OCI-LY1 (cell line): ENCODE results near the gene COLGALT1.
A peak's percentile ranks its signal among the peaks of the same experiment; 100 is the strongest.
"Not testable (repeated sequence)": the region's sequence is repeated elsewhere in the genome, so short reads cannot be mapped to it uniquely, and the experiment has no call there.

Source experiments
- H2AFZ ChIP-seq: fragments of 200-600 bp; sonication (generic), shearing (Covaris generic); 2 replicates; pipeline ENCODE4 v1.6.0; 2014; ENCODE audit warnings: antibody characterized with exemption, mild to moderate bottlenecking, low read length
- H3F3A ChIP-seq: fragments of 200-600 bp; sonication (generic), shearing (Covaris generic); 2 replicates; pipeline ENCODE4 v1.6.0; 2014; ENCODE audit warnings: mild to moderate bottlenecking, antibody characterized with exemption, low read length, moderate library complexity; ENCODE audit not compliant: insufficient read depth
- H3K27ac ChIP-seq: fragments of 200-600 bp; sonication (generic); 2 replicates; pipeline ENCODE4 v1.5.1; 2014; ENCODE audit warnings: low read length, mixed run types, mild to moderate bottlenecking, low read depth; ENCODE audit not compliant: poor library complexity, severe bottlenecking
- H3K27me3 ChIP-seq: fragments of 200-600 bp; sonication (generic); 2 replicates; pipeline ENCODE4 v1.6.0; 2014; ENCODE audit warnings: antibody characterized with exemption, mild to moderate bottlenecking, low read length, moderate library complexity; ENCODE audit not compliant: insufficient read depth
- H3K36me3 ChIP-seq: fragments of 200-600 bp; sonication (generic); 2 replicates; pipeline ENCODE4 v1.6.1; 2014; ENCODE audit warnings: mild to moderate bottlenecking, antibody characterized with exemption, low read length, moderate library complexity, mixed read lengths; ENCODE audit not compliant: insufficient read depth
- H3K4me1 ChIP-seq: fragments of 200-600 bp; sonication (generic); 2 replicates; pipeline ENCODE4 v1.5.1; 2014; ENCODE audit warnings: mild to moderate bottlenecking, low read length, moderate library complexity; ENCODE audit not compliant: insufficient read depth, severe bottlenecking
- H3K4me2 ChIP-seq: fragments of 200-600 bp; sonication (generic), shearing (Covaris generic); 2 replicates; pipeline ENCODE4 v1.6.1; 2014; ENCODE audit warnings: low read length
- H3K4me3 ChIP-seq: fragments of 200-600 bp; sonication (generic); 2 replicates; pipeline ENCODE4 v1.5.1; 2014; ENCODE audit warnings: low read length, low read depth, mild to moderate bottlenecking, mixed read lengths; ENCODE audit not compliant: poor library complexity, severe bottlenecking
- H3K79me2 ChIP-seq: fragments of 200-600 bp; shearing (Covaris generic); 2 replicates; pipeline ENCODE4 v1.6.1; 2016; ENCODE audit warnings: mixed run types, low read length, mixed read lengths; ENCODE audit not compliant: insufficient read depth
- H3K9ac ChIP-seq: fragments of 200-600 bp; sonication (generic), shearing (Covaris generic); 2 replicates; pipeline ENCODE4 v1.6.1; 2014; ENCODE audit warnings: mild to moderate bottlenecking, low read length, mixed read lengths
- H3K9me2 ChIP-seq: fragments of 200-600 bp; sonication (generic), shearing (Covaris generic); 2 replicates; pipeline ENCODE4 v1.6.1; 2014; ENCODE audit warnings: low read depth, mild to moderate bottlenecking, low read length, mixed read lengths
- H3K9me3 ChIP-seq: fragments of 200-600 bp; shearing (Covaris generic); 2 replicates; pipeline ENCODE4 v1.6.1; 2014; ENCODE audit warnings: low read length, mixed read lengths
- H4K20me1 ChIP-seq: fragments of 200-600 bp; sonication (generic), shearing (Covaris generic); 2 replicates; pipeline ENCODE4 v1.6.0; 2016; ENCODE audit warnings: mild to moderate bottlenecking, low read length; ENCODE audit not compliant: insufficient read depth
- EZH2 ChIP-seq: fragments of 200-600 bp; sonication (generic), shearing (Covaris generic); IDR thresholded peaks from 2 replicates; pipeline ENCODE4 v1.8.0; 2017; ENCODE audit warnings: borderline replicate concordance, mixed run types, mild to moderate bottlenecking, antibody characterized with exemption, low read length, moderate library complexity, mixed read lengths
- TF ChIP-seq, protein P1 (sequence below): fragments of 200-600 bp; sonication (generic), shearing (Covaris generic); IDR thresholded peaks from 2 replicates; pipeline ENCODE4 v1.5.1; 2017; ENCODE audit warnings: mild to moderate bottlenecking, antibody characterized with exemption, low read length, moderate library complexity, mixed read lengths

The COLGALT1 gene

DNA sequence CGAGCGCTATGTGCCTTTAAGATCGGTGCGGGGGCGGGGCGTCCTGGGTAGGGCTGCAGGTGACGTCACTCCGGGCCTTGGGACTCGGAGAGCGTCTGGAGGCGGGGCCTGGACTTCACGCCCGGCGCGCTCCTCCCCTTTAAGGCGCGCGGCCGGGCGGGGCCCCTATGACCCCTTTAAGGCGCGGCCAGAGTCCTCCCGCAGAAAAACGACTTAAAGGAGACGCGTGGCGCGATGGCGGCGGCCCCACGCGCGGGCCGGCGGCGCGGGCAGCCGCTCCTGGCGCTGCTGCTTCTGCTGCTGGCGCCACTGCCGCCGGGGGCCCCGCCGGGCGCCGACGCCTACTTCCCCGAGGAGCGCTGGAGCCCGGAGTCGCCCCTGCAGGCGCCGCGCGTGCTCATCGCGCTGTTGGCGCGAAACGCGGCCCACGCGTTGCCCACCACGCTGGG is at the start of gene COLGALT1:
Gene COLGALT1 (plus strand): TSS at position 170 of the 449 bp plus-strand sequence. CDS start 65 bp downstream, at position 235.
- Histone ChIP-seq H3K36me3 (peaks cover 24% of the 10 kb centered on the region; the same call in 1 of the 2 replicates), H2AFZ (no peak within 1 kb of the TSS), H3K9me2 (no peaks in the 10 kb centered on the region), H3K4me3 (peak within 1 kb of the TSS; percentile 93), H3K9me3 (no peaks in the 10 kb centered on the region), H3K27me3 (no peaks in the 10 kb centered on the region), H3F3A (no peaks in the 10 kb centered on the region), H3K79me2 (no peaks in the 10 kb centered on the region), H4K20me1 (no peaks in the 10 kb centered on the region), H3K27ac (peak within 1 kb of the TSS; percentile 17), H3K4me2 (peak within 1 kb of the TSS; percentile 79), H3K4me1 (peaks cover 14% of the 10 kb centered on the region), H3K9ac (peak within 1 kb of the TSS; percentile 91)
- TF ChIP-seq, protein P1, sequence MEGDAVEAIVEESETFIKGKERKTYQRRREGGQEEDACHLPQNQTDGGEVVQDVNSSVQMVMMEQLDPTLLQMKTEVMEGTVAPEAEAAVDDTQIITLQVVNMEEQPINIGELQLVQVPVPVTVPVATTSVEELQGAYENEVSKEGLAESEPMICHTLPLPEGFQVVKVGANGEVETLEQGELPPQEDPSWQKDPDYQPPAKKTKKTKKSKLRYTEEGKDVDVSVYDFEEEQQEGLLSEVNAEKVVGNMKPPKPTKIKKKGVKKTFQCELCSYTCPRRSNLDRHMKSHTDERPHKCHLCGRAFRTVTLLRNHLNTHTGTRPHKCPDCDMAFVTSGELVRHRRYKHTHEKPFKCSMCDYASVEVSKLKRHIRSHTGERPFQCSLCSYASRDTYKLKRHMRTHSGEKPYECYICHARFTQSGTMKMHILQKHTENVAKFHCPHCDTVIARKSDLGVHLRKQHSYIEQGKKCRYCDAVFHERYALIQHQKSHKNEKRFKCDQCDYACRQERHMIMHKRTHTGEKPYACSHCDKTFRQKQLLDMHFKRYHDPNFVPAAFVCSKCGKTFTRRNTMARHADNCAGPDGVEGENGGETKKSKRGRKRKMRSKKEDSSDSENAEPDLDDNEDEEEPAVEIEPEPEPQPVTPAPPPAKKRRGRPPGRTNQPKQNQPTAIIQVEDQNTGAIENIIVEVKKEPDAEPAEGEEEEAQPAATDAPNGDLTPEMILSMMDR, result no peak
- no peak for TF ChIP-seq EZH2

DNA sequence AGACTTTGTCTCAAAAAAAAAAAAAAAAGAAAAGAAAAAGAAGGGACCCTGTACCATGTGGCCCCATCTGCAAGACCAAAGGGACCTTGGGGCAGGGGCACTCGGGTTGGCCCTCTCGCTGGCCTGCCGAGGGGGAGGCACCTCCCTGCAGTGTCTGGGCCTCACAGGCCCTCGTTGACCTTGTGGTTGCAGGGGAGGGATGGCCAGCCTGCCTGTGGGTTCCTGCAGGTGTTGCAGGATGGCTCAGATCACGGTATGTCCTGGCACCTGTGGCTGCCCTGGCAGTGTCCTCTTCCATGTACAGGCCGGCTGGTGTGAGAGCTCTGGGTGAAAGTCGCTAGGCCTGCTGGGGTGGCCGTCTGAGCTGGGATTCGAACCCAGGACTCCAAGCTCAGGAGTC is 48.7 kb upstream of the COLGALT1 start:
- no peak for TF ChIP-seq EZH2
- TF ChIP-seq, protein P1, result no peak
- Histone ChIP-seq H4K20me1 (no peaks in the 10 kb centered on the region), H3K27ac (no peak overlapping the region), H3K79me2 (no peaks in the 10 kb centered on the region), H3K4me3 (no peak overlapping the region), H3K27me3 (no peaks in the 10 kb centered on the region), H3F3A (no peaks in the 10 kb centered on the region), H3K36me3 (no peaks in the 10 kb centered on the region; the same call in 1 of the 2 replicates), H2AFZ (no peak overlapping the region), H3K9ac (no peak overlapping the region), H3K9me2 (no peaks in the 10 kb centered on the region), H3K4me1 (peaks cover 10% of the 10 kb centered on the region), H3K9me3 (peaks cover 11% of the 10 kb centered on the region), H3K4me2 (no peak overlapping the region)

DNA sequence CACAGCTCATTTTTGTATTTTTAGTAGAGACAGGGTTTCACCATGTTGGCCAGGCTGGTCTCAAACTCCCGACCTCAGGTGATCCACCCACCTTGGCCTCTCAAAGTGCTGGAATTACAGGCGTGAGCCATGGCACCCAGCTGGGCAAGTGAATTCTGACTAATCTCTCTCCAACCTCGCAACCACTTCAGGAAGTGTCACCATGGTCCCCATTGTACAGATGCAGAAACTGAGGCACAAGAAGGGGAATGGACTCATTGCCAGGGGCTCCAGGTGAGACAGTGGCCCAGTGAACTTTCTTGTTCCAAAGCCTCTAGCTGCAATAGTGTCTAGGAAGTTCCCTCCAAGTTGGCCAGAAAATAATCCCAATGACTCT is 46.9 kb upstream of the COLGALT1 start:
- not testable (repeated sequence) for H4K20me1 ChIP-seq, H2AFZ ChIP-seq, H3K36me3 ChIP-seq, H3K9ac ChIP-seq, H3K79me2 ChIP-seq, H3K4me3 ChIP-seq, H3K27ac ChIP-seq, H3K27me3 ChIP-seq, H3K4me2 ChIP-seq, H3F3A ChIP-seq, H3K9me2 ChIP-seq
- Histone ChIP-seq H3K4me1 (peaks cover 20% of the 10 kb centered on the region), H3K9me3 (peaks cover 11% of the 10 kb centered on the region)
